Upper lobe of left lung (tissue), 6 donors: ENCODE results near the gene THOC1. TPM values are rescaled to one million over a fixed set of nuclear protein-coding genes. Genes with fewer than 3 reads are reported as not detected.

Experiments
- ATAC-seq, 2 donors: fragments of 200-7000 bp; cut with Tn5 transposase; one replicate each; pipeline ENCODE4 v1.9.1; 2022; ENCODE audit warnings: mild to moderate bottlenecking in 2 of 2, moderate library complexity in 2 of 2; ENCODE audit not compliant: low FRiP score in 2 of 2
- DNase-seq, 2 donors: peaks; one replicate each; pipeline ENCODE4 v3.0.0-alpha.2; 2019 to 2020
- H3K27ac ChIP-seq, 4 donors: fragments of 200-600 bp; sonication (generic); one replicate each; pipeline ENCODE4 v1.5.1; 2016 to 2019
- H3K27me3 ChIP-seq, 4 donors: fragments of 200-600 bp; sonication (generic); one replicate each; pipeline ENCODE4 v1.5.1; 2017 to 2019
- H3K36me3 ChIP-seq, 4 donors: fragments of 200-600 bp; sonication (generic); one replicate each; pipeline ENCODE4 v1.5.1; 2016 to 2019
- H3K4me1 ChIP-seq, 4 donors: fragments of 200-600 bp; sonication (generic); one replicate each; pipeline ENCODE4 v1.5.1; 2018 to 2019
- H3K4me3 ChIP-seq, 4 donors: fragments of 200-600 bp; sonication (generic); one replicate each; pipeline ENCODE4 v1.5.1; 2017 to 2019; ENCODE audit warnings: mild to moderate bottlenecking in 2 of 4, moderate library complexity in 1 of 4
- H3K9me3 ChIP-seq, 4 donors: fragments of 200-600 bp; sonication (generic); one replicate each; pipeline ENCODE4 v1.5.1; 2018 to 2019
- EP300 ChIP-seq, 4 donors: sonication (generic); formaldehyde crosslinking; IDR thresholded peaks; one replicate each; pipeline ENCODE4 v1.5.1; 2017; ENCODE audit warnings: antibody characterized with exemption in 4 of 4, control low read depth in 2 of 4
- POLR2A ChIP-seq, 4 donors: fragments of 450-650 bp; IDR thresholded peaks; one replicate each; pipeline ENCODE4 v1.5.1; 2016 to 2017; ENCODE audit warnings: antibody characterized with exemption in 4 of 4, mild to moderate bottlenecking in 2 of 4
- POLR2AphosphoS5 ChIP-seq, 2 donors: sonication (generic); formaldehyde crosslinking; IDR thresholded peaks; one replicate each; pipeline ENCODE4 v1.5.1; 2017; ENCODE audit warnings: antibody characterized with exemption in 2 of 2
- WGBS, 2 donors: methylation state at CpG; one replicate each; pipeline ENCODE4 v1.1.5; 2017 to 2018; 5-methylcytosine and 5-hydroxymethylcytosine counted together
- total RNA-seq, 6 donors: library from RNA; depleted of rRNA in 4 of 6; stranded (reverse); fragments of >200 nt in 4 of 6; gene quantifications; one replicate each; pipeline versions ENCODE4 v1.1.0 to v1.2.1, GENCODE V29; 2016 to 2021
- TF ChIP-seq, protein P1 (sequence below), 6 experiments: fragments of 450-650 bp in 4 of 6; fragments of 200-600 bp in 2 of 6; sonication (generic) in 2 of 6; IDR thresholded peaks; one replicate each; pipeline ENCODE4 v1.5.1; 2016 to 2019; ENCODE audit warnings: antibody characterized with exemption in 6 of 6
- donor health status: DM: no; HTN: no; CAD: no; lungs with moderate emphysema.
- donor health status: DM: no; HTN: yes; CAD: no; lungs with severe emphysema.

The THOC1 gene
- total RNA-seq, 6 donors from 2014 or later: 21.2 to 93.2 (median 30.4) TPM

DNA sequence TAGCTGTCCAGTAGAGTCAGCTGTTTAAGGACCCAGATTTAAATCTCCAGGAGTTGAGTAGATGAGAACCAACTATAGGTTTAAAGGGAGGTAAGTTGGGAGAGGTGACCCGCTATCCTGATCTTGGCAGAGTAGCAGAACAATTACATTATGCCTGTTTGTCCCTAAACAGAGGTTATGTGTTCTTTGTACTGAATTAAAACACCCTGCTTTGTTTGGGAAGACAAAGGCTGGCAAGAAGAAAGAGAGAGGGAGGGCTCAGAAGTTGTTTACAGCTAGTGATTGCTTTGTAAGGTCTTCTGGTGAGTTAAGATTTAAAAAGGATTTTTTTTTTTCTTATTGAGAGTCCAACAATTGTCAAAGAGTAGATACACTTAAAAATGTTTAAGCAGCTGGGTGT, 72.2 kb downstream of the THOC1 start:
- Histone ChIP-seq H3K36me3 (peaks cover 0 to 49% (median 13%) of the 10 kb centered on the region in 4 donors), H3K4me1 (no peaks in the 10 kb centered on the region), H3K27ac (no peak overlapping the region), H3K4me3 (no peak overlapping the region), H3K27me3 (no peaks in the 10 kb centered on the region), H3K9me3 (no peaks in the 10 kb centered on the region)
- WGBS, 2 donors: 91 to 97% methylated on average over 1 of the region's 1 CpG
- no peak for TF ChIP-seq POLR2A (IDR thresholded peaks at IDR 0.05)
- TF ChIP-seq POLR2AphosphoS5 (IDR thresholded peaks at IDR 0.05): no peak
- DNase-seq (no peak), ATAC-seq (no peak)

GRCh38 chr18:192801-193200, 75.0 kb downstream of the THOC1 start:
- 85 to 90% methylated on average over 7 of the region's 7 CpGs for WGBS, 2 donors
- no peak overlapping the region for H3K27ac ChIP-seq
- H3K4me3 ChIP-seq: no peak overlapping the region
- no peaks in the 10 kb centered on the region for H3K4me1 ChIP-seq
- DNase-seq: no peak
- TF ChIP-seq, protein P1, sequence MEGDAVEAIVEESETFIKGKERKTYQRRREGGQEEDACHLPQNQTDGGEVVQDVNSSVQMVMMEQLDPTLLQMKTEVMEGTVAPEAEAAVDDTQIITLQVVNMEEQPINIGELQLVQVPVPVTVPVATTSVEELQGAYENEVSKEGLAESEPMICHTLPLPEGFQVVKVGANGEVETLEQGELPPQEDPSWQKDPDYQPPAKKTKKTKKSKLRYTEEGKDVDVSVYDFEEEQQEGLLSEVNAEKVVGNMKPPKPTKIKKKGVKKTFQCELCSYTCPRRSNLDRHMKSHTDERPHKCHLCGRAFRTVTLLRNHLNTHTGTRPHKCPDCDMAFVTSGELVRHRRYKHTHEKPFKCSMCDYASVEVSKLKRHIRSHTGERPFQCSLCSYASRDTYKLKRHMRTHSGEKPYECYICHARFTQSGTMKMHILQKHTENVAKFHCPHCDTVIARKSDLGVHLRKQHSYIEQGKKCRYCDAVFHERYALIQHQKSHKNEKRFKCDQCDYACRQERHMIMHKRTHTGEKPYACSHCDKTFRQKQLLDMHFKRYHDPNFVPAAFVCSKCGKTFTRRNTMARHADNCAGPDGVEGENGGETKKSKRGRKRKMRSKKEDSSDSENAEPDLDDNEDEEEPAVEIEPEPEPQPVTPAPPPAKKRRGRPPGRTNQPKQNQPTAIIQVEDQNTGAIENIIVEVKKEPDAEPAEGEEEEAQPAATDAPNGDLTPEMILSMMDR (IDR thresholded peaks at IDR 0.05): no peak
- TF ChIP-seq EP300 (IDR thresholded peaks at IDR 0.05): no peak
- TF ChIP-seq POLR2AphosphoS5 (IDR thresholded peaks at IDR 0.05): no peak
- TF ChIP-seq POLR2A (IDR thresholded peaks at IDR 0.05): no peak
- no peaks in the 10 kb centered on the region for H3K27me3 ChIP-seq
- no peak for ATAC-seq
- peaks cover 0 to 20% (median 2%) of the 10 kb centered on the region in 4 donors for H3K36me3 ChIP-seq
- no peaks in the 10 kb centered on the region for H3K9me3 ChIP-seq

DNA sequence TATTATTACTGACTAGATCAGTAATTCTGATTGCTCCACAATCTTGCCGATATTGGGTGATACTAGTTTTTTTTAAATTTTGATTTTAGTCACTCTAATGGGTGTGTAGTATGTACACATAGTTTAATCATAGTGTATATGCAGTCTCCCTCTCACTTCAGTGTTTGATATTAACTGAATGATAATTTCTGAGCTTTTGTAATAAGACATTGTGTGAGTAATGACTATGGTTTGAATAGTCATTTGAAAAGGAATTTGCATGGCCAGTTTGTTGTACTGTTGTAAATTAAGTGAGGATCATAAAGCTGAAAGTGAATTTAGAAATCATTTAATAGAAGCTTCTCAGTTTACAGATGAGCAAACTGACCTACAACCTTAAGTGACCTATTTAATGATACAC, 76.1 kb downstream of the THOC1 start:
- no peak overlapping the region for H3K27ac ChIP-seq
- WGBS, 2 donors: 86 to 100% methylated on average over 1 of the region's 1 CpG
- H3K4me3 ChIP-seq: no peak overlapping the region
- ATAC-seq: no peak
- H3K9me3 ChIP-seq: no peaks in the 10 kb centered on the region
- peaks cover 0 to 10% (median under 1%) of the 10 kb centered on the region in 4 donors for H3K36me3 ChIP-seq
- DNase-seq: no peak
- TF ChIP-seq POLR2A (IDR thresholded peaks at IDR 0.05) (no peak), POLR2AphosphoS5 (IDR thresholded peaks at IDR 0.05) (no peak)
- no peaks in the 10 kb centered on the region for H3K4me1 ChIP-seq
- H3K27me3 ChIP-seq: no peaks in the 10 kb centered on the region

DNA sequence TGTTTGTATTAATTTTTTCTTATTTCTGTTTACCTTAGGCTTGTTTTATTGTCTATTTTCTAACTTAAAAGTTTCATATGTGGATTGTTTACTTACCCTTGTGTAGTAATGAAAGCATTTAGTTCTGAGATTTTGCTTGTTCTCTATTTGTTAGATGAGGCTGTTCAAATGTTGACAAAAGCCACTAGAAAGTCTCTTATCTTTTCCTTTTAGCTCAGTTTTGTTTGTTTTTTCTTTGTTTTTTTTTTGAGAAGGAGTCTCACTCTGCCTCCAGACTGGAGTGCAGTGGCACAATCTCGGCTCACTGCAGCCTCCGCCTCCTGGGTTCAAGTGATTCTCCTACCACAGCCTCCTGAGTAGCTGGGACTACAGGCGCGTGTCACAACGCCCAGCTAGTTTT, 78.6 kb downstream of the THOC1 start:
- ATAC-seq: no peak
- TF ChIP-seq EP300 (IDR thresholded peaks at IDR 0.05): no peak
- no peak for TF ChIP-seq POLR2AphosphoS5 (IDR thresholded peaks at IDR 0.05)
- TF ChIP-seq POLR2A (IDR thresholded peaks at IDR 0.05): no peak
- TF ChIP-seq, protein P1 (IDR thresholded peaks at IDR 0.05): no peak
- no peak for DNase-seq

DNA sequence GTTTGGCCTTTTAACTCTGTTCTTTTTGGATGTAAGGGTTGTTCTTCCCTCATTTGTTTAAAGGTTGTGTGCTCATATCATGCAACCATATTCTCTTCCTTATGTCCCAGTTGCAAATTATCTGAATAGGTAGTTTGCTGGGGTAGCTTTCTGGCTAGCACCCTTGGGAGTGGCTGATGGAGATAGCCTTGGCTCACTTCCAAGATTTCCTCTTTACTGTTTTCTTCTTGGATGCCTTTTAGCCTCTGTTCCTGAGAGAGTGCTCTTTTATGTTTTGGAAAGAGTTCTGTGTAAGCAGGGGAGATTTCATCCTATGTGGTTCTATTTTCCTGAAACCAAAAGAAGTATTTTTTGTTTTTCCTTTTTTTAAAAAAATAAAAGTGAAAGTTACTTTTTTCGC, 84.1 kb downstream of the THOC1 start:
- Histone ChIP-seq H3K4me3 (no peak overlapping the region), H3K9me3 (no peaks in the 10 kb centered on the region), H3K36me3 (peaks cover 3 to 41% (median 14%) of the 10 kb centered on the region in 4 donors), H3K4me1 (peaks cover 0 to 8% (median 4%) of the 10 kb centered on the region in 4 donors), H3K27ac (no peak overlapping the region), H3K27me3 (no peaks in the 10 kb centered on the region)
- DNase-seq (no peak), ATAC-seq (no peak)
- no peak for TF ChIP-seq POLR2A (IDR thresholded peaks at IDR 0.05)
- no peak for TF ChIP-seq EP300 (IDR thresholded peaks at IDR 0.05)
- 89 to 91% methylated on average over 1 of the region's 1 CpG for WGBS, 2 donors

More for the DNA sequence above, 78.6 kb downstream of the THOC1 start:
- no peaks in the 10 kb centered on the region for H3K27me3 ChIP-seq
- no peaks in the 10 kb centered on the region for H3K4me1 ChIP-seq
- H3K9me3 ChIP-seq: no peaks in the 10 kb centered on the region
- 82 to 91% methylated on average over 5 of the region's 5 CpGs for WGBS, 2 donors
- H3K36me3 ChIP-seq: peaks cover 0 to 14% (median 6%) of the 10 kb centered on the region in 4 donors
- no peak overlapping the region for H3K27ac ChIP-seq
- no peak overlapping the region for H3K4me3 ChIP-seq

DNA sequence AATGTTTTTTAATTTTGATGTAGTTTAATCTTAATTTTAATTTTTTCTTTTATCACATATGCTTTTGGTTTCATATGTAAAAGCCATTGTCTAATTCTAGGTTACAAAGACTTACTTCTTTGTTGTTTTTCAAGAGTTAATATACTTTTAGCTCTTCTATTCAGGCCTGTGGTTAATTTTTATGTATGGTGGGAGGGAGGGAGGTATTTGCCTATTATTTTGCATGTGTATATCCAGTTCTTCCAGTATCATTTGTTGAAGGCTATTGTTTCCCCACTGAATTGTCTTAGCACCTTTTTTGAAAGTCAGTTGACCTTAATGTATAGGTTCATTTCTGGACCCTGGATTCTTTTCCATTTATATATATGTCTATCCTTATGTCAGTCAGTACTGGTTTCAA, 86.1 kb downstream of the THOC1 start:
- peaks cover 3 to 41% (median 14%) of the 10 kb centered on the region in 4 donors for H3K36me3 ChIP-seq

More for the DNA sequence above, 86.1 kb downstream of the THOC1 start:
- no peaks in the 10 kb centered on the region for H3K27me3 ChIP-seq
- DNase-seq (no peak), ATAC-seq (no peak)
- H3K27ac ChIP-seq: no peak overlapping the region
- TF ChIP-seq POLR2AphosphoS5 (IDR thresholded peaks at IDR 0.05): no peak
- TF ChIP-seq POLR2A (IDR thresholded peaks at IDR 0.05): no peak
- TF ChIP-seq, protein P1 (IDR thresholded peaks at IDR 0.05): no peak
- no peak for TF ChIP-seq EP300 (IDR thresholded peaks at IDR 0.05)
- no peak overlapping the region for H3K4me3 ChIP-seq
- H3K9me3 ChIP-seq: no peaks in the 10 kb centered on the region
- peaks cover 0 to 8% (median 4%) of the 10 kb centered on the region in 4 donors for H3K4me1 ChIP-seq
